ENCODE data around the gene DLG2. TPM values are rescaled to one million over a fixed set of nuclear protein-coding genes. Genes with fewer than 3 reads are reported as not detected.

DLG2 gene
- total RNA-seq, 2 experiments from 2014 or later, result 1.3 to 1.7 TPM

- Mint-ChIP-seq H3K27ac (no peak overlapping the region), H3K36me3 (ENCODE audit: low read depth) (no peaks in the 10 kb centered on the region), H3K4me3 (no peak overlapping the region), H3K9me3 (no peaks in the 10 kb centered on the region), H3K27me3 (no peaks in the 10 kb centered on the region), H3K4me1 (no peaks in the 10 kb centered on the region)
- CTCF ChIA-PET, result no interaction called here
- DNase-seq, result no peak
- POLR2A ChIA-PET, result no interaction called here
Observed at GRCh38 chr11:83543706-83544439, 2083.3 kb downstream of the DLG2 start.

GRCh38 chr11:83542861-83543260, 2084.3 kb downstream of the DLG2 start:
- ChIA-PET POLR2A (no interaction called here), CTCF (no interaction called here)
- Mint-ChIP-seq H3K4me1 (no peaks in the 10 kb centered on the region), H3K27me3 (no peaks in the 10 kb centered on the region), H3K36me3 (ENCODE audit: low read depth) (no peaks in the 10 kb centered on the region), H3K27ac (no peak overlapping the region), H3K4me3 (no peak overlapping the region), H3K9me3 (no peaks in the 10 kb centered on the region)
- no peak for DNase-seq

GRCh38 chr11:83540728-83541127, 2086.4 kb downstream of the DLG2 start:
- POLR2A ChIA-PET, result no interaction called here
- no peak overlapping the region for H3K4me3 Mint-ChIP-seq

GRCh38 chr11:83540112-83540675, 2086.9 kb downstream of the DLG2 start:
- no peaks in the 10 kb centered on the region for H3K4me1 Mint-ChIP-seq
- H3K9me3 Mint-ChIP-seq, result no peaks in the 10 kb centered on the region
- DNase-seq, result no peak
- ChIA-PET CTCF (no interaction called here), POLR2A (no interaction called here)
- no peaks in the 10 kb centered on the region for H3K27me3 Mint-ChIP-seq
- H3K36me3 Mint-ChIP-seq (ENCODE audit: low read depth), result no peaks in the 10 kb centered on the region
- no peak overlapping the region for H3K4me3 Mint-ChIP-seq
- H3K27ac Mint-ChIP-seq, result no peak overlapping the region

More at GRCh38 chr11:83540728-83541127, 2086.4 kb downstream of the DLG2 start:
- H3K36me3 Mint-ChIP-seq (ENCODE audit: low read depth), result no peaks in the 10 kb centered on the region
- H3K27ac Mint-ChIP-seq, result no peak overlapping the region
- no peaks in the 10 kb centered on the region for H3K4me1 Mint-ChIP-seq
- no peak for DNase-seq
- H3K9me3 Mint-ChIP-seq, result no peaks in the 10 kb centered on the region
- no peaks in the 10 kb centered on the region for H3K27me3 Mint-ChIP-seq
- CTCF ChIA-PET, result no interaction called here

GRCh38 chr11:83538286-83538685, 2088.9 kb downstream of the DLG2 start:
- ChIA-PET POLR2A (no interaction called here), CTCF (no interaction called here)
- Mint-ChIP-seq H3K4me1 (no peaks in the 10 kb centered on the region), H3K27ac (no peak overlapping the region), H3K4me3 (no peak overlapping the region), H3K27me3 (no peaks in the 10 kb centered on the region), H3K9me3 (no peaks in the 10 kb centered on the region), H3K36me3 (ENCODE audit: low read depth) (no peaks in the 10 kb centered on the region)
- no peak for DNase-seq

GRCh38 chr11:83537131-83537610, 2090.0 kb downstream of the DLG2 start:
- CTCF ChIA-PET, result interaction anchor here (0.6 kb wide), 1 partner anchor 187 kb away, joined by 4 read pairs; no protein-coding TSS in a partner anchor
- no peak overlapping the region for H3K27ac Mint-ChIP-seq
- H3K4me3 Mint-ChIP-seq, result no peak overlapping the region
- H3K27me3 Mint-ChIP-seq, result no peaks in the 10 kb centered on the region
- H3K9me3 Mint-ChIP-seq, result no peaks in the 10 kb centered on the region
- no peaks in the 10 kb centered on the region for H3K36me3 Mint-ChIP-seq (ENCODE audit: low read depth)
- POLR2A ChIA-PET, result no interaction called here
- no peak for DNase-seq
- no peaks in the 10 kb centered on the region for H3K4me1 Mint-ChIP-seq

- H3K27ac Mint-ChIP-seq, result no peak overlapping the region
- H3K4me3 Mint-ChIP-seq, result no peak overlapping the region
- ChIA-PET POLR2A (no interaction called here), CTCF (no interaction called here)
- no peaks in the 10 kb centered on the region for H3K36me3 Mint-ChIP-seq (ENCODE audit: low read depth)
- H3K4me1 Mint-ChIP-seq, result no peaks in the 10 kb centered on the region
- no peak for DNase-seq
- no peaks in the 10 kb centered on the region for H3K9me3 Mint-ChIP-seq
- H3K27me3 Mint-ChIP-seq, result no peaks in the 10 kb centered on the region
Observed at GRCh38 chr11:83533166-83533565, 2094.0 kb downstream of the DLG2 start.

GRCh38 chr11:83528877-83529276, 2098.3 kb downstream of the DLG2 start:
- Mint-ChIP-seq H3K4me3 (no peak overlapping the region), H3K27me3 (no peaks in the 10 kb centered on the region), H3K9me3 (no peaks in the 10 kb centered on the region), H3K27ac (no peak overlapping the region), H3K36me3 (ENCODE audit: low read depth) (no peaks in the 10 kb centered on the region), H3K4me1 (no peaks in the 10 kb centered on the region)
- DNase-seq, result no peak
- CTCF ChIA-PET, result no interaction called here
- POLR2A ChIA-PET, result no interaction called here

- DNase-seq, result no peak
- Mint-ChIP-seq H3K4me3 (no peak overlapping the region), H3K9me3 (no peaks in the 10 kb centered on the region), H3K4me1 (no peaks in the 10 kb centered on the region), H3K27ac (no peak overlapping the region), H3K36me3 (ENCODE audit: low read depth) (no peaks in the 10 kb centered on the region), H3K27me3 (no peaks in the 10 kb centered on the region)
- POLR2A ChIA-PET, result no interaction called here
- CTCF ChIA-PET, result no interaction called here
Observed at GRCh38 chr11:83528225-83528624, 2098.9 kb downstream of the DLG2 start.

- H3K4me3 Mint-ChIP-seq, result no peak overlapping the region
- POLR2A ChIA-PET, result no interaction called here
- DNase-seq, result no peak
- no peak overlapping the region for H3K27ac Mint-ChIP-seq
- peaks cover 4% of the 10 kb centered on the region for H3K4me1 Mint-ChIP-seq
- H3K9me3 Mint-ChIP-seq, result no peaks in the 10 kb centered on the region
- no peaks in the 10 kb centered on the region for H3K36me3 Mint-ChIP-seq (ENCODE audit: low read depth)
- H3K27me3 Mint-ChIP-seq, result no peaks in the 10 kb centered on the region
- CTCF ChIA-PET, result no interaction called here
Observed at GRCh38 chr11:83523676-83524075, 2103.5 kb downstream of the DLG2 start.

- no peaks in the 10 kb centered on the region for H3K27me3 Mint-ChIP-seq
- H3K4me3 Mint-ChIP-seq, result no peak overlapping the region
- ChIA-PET POLR2A (no interaction called here), CTCF (no interaction called here)
- no peak overlapping the region for H3K27ac Mint-ChIP-seq
- DNase-seq, result no peak
- H3K4me1 Mint-ChIP-seq, result peaks cover 4% of the 10 kb centered on the region
- peaks cover 3% of the 10 kb centered on the region for H3K9me3 Mint-ChIP-seq
- no peaks in the 10 kb centered on the region for H3K36me3 Mint-ChIP-seq (ENCODE audit: low read depth)
Observed at GRCh38 chr11:83522911-83523310, 2104.2 kb downstream of the DLG2 start.

GRCh38 chr11:83521647-83522596, 2105.2 kb downstream of the DLG2 start:
- H3K4me3 Mint-ChIP-seq, result no peak overlapping the region
- H3K4me1 Mint-ChIP-seq, result peaks cover 4% of the 10 kb centered on the region
- H3K27me3 Mint-ChIP-seq, result no peaks in the 10 kb centered on the region
- H3K9me3 Mint-ChIP-seq, result peaks cover 3% of the 10 kb centered on the region
- H3K27ac Mint-ChIP-seq, result no peak overlapping the region
- no peak for DNase-seq
- ChIA-PET CTCF (no interaction called here), POLR2A (no interaction called here)
- no peaks in the 10 kb centered on the region for H3K36me3 Mint-ChIP-seq (ENCODE audit: low read depth)

GRCh38 chr11:83520849-83521248, 2106.3 kb downstream of the DLG2 start:
- peaks cover 4% of the 10 kb centered on the region for H3K4me1 Mint-ChIP-seq
- POLR2A ChIA-PET, result no interaction called here
- no peak overlapping the region for H3K4me3 Mint-ChIP-seq
- DNase-seq, result no peak
- H3K27ac Mint-ChIP-seq, result no peak overlapping the region
- CTCF ChIA-PET, result no interaction called here
- H3K27me3 Mint-ChIP-seq, result no peaks in the 10 kb centered on the region
- peaks cover 3% of the 10 kb centered on the region for H3K9me3 Mint-ChIP-seq
- H3K36me3 Mint-ChIP-seq (ENCODE audit: low read depth), result no peaks in the 10 kb centered on the region

Measured in activated CD4-positive, alpha-beta memory T cell treated with anti-CD3 and anti-CD28 coated beads, Interleukin-2, amount 10 ng/mL, durations not matched to agents 7 days and 5 days (primary cell).